Muscle layer of colon (tissue), 2 donors: ENCODE data around the gene FHDC1.

ENCODE experiments used
- H3K27ac ChIP-seq: one replicate; pipeline ENCODE4 v1.7.0; 2013; ENCODE audit warnings: low read depth, mild to moderate bottlenecking, low read length, moderate library complexity
- H3K27me3 ChIP-seq, 2 donors: one replicate each; pipeline ENCODE4 v1.7.0; 2013; ENCODE audit warnings: low read length in 2 of 2, mild to moderate bottlenecking in 2 of 2; ENCODE audit not compliant: insufficient read depth in 2 of 2, control insufficient read depth in 1 of 2
- H3K36me3 ChIP-seq: one replicate; pipeline ENCODE4 v1.7.0; 2013; ENCODE audit warnings: mild to moderate bottlenecking, low read length; ENCODE audit not compliant: insufficient read depth
- H3K4me1 ChIP-seq: one replicate; pipeline ENCODE4 v1.7.0; 2013; ENCODE audit warnings: mild to moderate bottlenecking, low read length; ENCODE audit not compliant: insufficient read depth
- H3K4me3 ChIP-seq, 2 donors: one replicate each; pipeline ENCODE4 v1.7.0; 2013; ENCODE audit warnings: low read length in 2 of 2, low read depth in 1 of 2, mild to moderate bottlenecking in 1 of 2, moderate library complexity in 1 of 2
- H3K9ac ChIP-seq: one replicate; pipeline ENCODE4 v1.7.0; 2013; ENCODE audit warnings: low read length
- H3K9me3 ChIP-seq: one replicate; pipeline ENCODE4 v1.7.0; 2013; ENCODE audit warnings: mild to moderate bottlenecking, low read length
- donor health status: abdominal sarcoma.
- donor health status: Adenocarcinoma of cecum.

FHDC1 gene

DNA sequence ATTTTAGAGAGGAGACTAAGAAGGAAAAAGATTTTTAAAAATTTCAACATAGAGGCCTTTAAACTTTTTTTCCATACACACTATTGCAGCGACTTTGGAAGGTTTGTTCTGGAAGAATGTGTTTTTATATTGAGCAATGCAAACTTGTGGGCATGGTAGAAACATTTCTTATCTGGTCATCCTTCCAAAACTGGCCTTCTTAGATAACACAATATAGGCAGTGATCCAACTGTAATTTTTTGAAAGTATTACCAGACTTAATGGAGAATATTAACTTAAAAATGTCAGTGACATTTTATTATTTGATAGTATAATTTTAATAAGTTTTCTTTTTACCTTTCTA, 25.6 kb downstream of the FHDC1 start:
- H3K36me3 ChIP-seq, result no peaks in the 10 kb centered on the region
- no peaks in the 10 kb centered on the region for H3K27me3 ChIP-seq
- H3K9ac ChIP-seq, result no peak overlapping the region
- H3K9me3 ChIP-seq, result no peaks in the 10 kb centered on the region
- H3K4me1 ChIP-seq, result no peaks in the 10 kb centered on the region
- H3K27ac ChIP-seq, result no peak overlapping the region
- no peak overlapping the region for H3K4me3 ChIP-seq

- no peak overlapping the region for H3K4me3 ChIP-seq
- no peaks in the 10 kb centered on the region for H3K4me1 ChIP-seq
- no peaks in the 10 kb centered on the region for H3K27me3 ChIP-seq
- no peak overlapping the region for H3K9ac ChIP-seq
- H3K9me3 ChIP-seq, result no peaks in the 10 kb centered on the region
- no peaks in the 10 kb centered on the region for H3K36me3 ChIP-seq
- no peak overlapping the region for H3K27ac ChIP-seq
Observed at GRCh38 chr4:152962150-152962549, 26.0 kb downstream of the FHDC1 start.

- Histone ChIP-seq H3K27ac (no peak overlapping the region), H3K4me3 (no peak overlapping the region), H3K36me3 (no peaks in the 10 kb centered on the region), H3K27me3 (no peaks in the 10 kb centered on the region), H3K9ac (no peak overlapping the region), H3K4me1 (no peaks in the 10 kb centered on the region), H3K9me3 (no peaks in the 10 kb centered on the region)
Observed at GRCh38 chr4:152964335-152964734, 28.2 kb downstream of the FHDC1 start.

DNA sequence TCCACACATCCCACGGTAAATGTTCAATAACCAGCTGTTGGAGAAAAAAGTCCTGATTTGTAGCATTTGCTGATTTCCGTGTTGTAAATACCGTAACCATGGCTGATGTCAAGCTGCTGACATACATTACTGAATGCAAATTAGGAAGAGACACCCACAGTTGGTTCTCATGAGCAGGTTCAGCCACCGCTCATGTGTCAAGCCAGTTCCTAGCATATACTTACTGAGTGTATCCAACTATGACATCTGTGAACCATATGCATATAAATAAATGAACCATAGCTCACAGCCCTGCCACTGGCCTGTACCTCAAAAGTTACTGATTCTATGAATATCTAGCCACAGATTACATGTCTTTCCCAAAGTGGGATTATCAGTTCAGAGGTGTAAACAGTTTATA, 29.5 kb downstream of the FHDC1 start:
- Histone ChIP-seq H3K9ac (no peak overlapping the region), H3K4me1 (no peaks in the 10 kb centered on the region), H3K27ac (no peak overlapping the region), H3K27me3 (no peaks in the 10 kb centered on the region), H3K36me3 (no peaks in the 10 kb centered on the region), H3K9me3 (no peaks in the 10 kb centered on the region), H3K4me3 (no peak overlapping the region)

DNA sequence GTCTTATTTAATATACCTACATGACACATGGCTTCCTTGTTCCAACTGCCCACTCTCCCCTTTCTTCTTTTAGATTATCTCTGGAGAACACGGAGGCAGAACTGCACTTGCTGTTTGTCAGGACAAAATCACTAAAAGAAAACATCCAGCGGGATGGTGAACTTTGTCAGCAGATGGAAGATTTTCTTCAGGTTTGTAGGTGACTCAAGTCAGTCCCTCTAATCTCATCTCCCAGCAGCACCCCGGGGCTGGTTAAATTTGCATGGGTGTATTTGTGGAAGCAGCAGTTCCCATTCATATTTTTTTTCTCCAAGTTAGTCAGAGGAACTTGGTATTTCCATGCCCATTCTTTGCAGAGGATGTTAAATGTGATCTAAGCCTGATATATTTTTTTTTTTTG, 31.8 kb downstream of the FHDC1 start:
- H3K27ac ChIP-seq, result no peak overlapping the region
- no peaks in the 10 kb centered on the region for H3K9me3 ChIP-seq
- no peak overlapping the region for H3K4me3 ChIP-seq
- no peaks in the 10 kb centered on the region for H3K36me3 ChIP-seq
- H3K27me3 ChIP-seq, result no peaks in the 10 kb centered on the region
- H3K4me1 ChIP-seq, result no peaks in the 10 kb centered on the region
- no peak overlapping the region for H3K9ac ChIP-seq

DNA sequence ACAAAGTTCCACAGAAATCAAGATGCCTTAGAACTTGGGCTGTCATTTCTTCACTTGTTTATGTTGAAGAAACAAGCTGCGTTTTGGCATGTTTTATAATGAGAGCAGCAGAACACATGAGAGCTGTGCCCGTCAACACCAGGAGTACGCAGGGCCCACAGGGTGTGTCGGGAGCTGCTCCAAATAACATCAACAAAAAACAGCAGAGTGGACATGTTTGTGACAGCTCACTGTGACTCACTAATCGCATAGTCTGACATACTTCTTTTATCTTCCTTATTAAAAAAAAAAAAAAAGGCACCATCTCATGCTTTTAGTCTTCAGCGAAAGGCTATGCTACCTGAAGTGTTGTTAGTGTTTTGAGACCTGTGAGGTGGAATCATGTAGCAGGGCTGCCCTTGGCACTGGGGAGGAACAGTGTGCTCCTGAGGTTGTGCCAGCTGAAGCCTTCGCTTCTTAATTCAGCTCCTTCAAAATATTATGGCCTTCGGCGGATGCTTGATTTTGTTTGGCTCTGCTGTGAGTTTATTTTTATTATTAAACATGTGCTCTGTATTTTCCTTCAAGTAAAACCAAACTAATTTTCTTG, 32.8 kb downstream of the FHDC1 start:
- H3K27ac ChIP-seq, result no peak overlapping the region
- no peaks in the 10 kb centered on the region for H3K4me1 ChIP-seq
- no peaks in the 10 kb centered on the region for H3K36me3 ChIP-seq
- H3K4me3 ChIP-seq, result no peak overlapping the region
- H3K9ac ChIP-seq, result no peak overlapping the region
- H3K9me3 ChIP-seq, result no peaks in the 10 kb centered on the region
- H3K27me3 ChIP-seq, result no peaks in the 10 kb centered on the region

DNA sequence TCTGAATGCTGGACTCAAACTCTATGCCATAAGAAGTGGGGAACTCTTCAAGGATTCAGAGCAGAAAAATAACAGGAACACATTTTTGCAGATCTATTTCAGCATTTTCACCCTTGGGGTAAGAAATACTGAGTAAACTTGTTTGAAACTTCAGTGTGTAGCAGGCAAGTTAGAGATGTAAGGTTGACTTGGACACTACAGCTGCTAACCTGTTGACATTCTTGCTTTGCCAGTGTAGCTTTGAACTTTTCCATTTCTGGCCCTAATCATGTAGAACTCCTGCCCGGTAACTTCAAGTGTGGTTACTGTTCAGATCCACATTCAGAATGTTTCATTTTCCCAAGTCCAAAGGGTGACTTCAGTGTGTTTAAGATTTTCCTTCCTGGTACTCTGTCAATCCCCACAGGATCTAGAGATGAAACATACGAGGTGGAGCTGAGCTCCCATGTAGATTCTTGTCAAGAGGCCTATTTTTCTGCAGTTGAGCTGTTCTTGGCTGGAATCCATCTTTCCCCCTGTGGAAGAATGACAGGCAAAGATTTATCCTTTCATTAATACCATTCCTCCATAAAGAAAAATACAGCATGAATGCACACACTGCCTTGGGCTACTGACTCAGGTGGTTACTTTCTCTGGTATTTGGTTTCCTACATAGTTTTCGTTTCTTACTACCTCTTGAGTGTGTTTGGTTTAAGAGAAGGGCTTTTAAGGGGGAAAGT, 34.1 kb downstream of the FHDC1 start:
- Histone ChIP-seq H3K9ac (no peak overlapping the region), H3K4me3 (no peak overlapping the region), H3K9me3 (no peaks in the 10 kb centered on the region), H3K4me1 (no peaks in the 10 kb centered on the region), H3K36me3 (no peaks in the 10 kb centered on the region), H3K27me3 (no peaks in the 10 kb centered on the region), H3K27ac (no peak overlapping the region)

- Histone ChIP-seq H3K9ac (no peak overlapping the region), H3K4me1 (no peaks in the 10 kb centered on the region), H3K27me3 (no peaks in the 10 kb centered on the region), H3K27ac (no peak overlapping the region), H3K36me3 (no peaks in the 10 kb centered on the region), H3K4me3 (no peak overlapping the region), H3K9me3 (no peaks in the 10 kb centered on the region)
Observed at GRCh38 chr4:152971053-152971452, 34.9 kb downstream of the FHDC1 start.

DNA sequence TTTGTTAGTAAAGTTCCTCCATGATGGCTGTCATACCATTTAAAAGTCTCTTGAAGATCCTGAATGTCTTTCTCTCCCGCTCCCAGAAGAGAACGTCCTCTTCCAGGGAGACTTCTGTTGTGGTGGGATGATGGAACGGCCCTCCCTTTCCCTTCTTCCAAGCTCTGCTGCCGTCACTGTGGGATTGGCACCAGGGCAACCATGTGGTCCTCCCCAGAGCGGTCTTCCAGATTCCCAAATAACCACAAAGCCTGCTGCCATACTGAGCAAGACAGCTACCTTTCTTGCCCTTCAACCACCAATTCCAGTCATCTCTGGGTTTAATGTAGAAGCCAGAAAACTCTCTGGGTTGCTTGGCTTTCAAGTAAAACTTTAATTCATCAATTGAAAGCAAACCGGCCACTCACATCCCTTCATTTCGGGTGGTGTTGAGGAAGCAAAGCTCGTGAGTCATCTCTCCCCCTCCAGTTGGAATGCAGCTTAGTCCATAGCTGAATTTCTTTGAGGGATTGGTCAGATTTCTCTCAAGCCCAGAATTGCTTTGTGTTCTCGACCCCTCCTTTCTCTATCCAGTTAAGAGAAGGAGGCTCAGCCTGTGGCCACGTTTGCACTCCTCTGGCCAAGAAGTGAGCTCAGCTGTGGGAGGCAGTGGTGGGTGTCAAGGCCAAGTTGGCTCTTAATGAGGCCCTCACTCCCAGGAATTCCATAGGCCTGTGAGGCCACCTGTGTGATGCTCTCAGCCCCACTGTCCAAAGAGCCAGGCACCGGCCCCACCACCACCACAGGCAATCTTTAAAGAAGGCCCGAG, 36.9 kb downstream of the FHDC1 start:
- H3K27ac ChIP-seq, result no peak overlapping the region
- no peaks in the 10 kb centered on the region for H3K36me3 ChIP-seq
- H3K9me3 ChIP-seq, result no peaks in the 10 kb centered on the region
- H3K9ac ChIP-seq, result no peak overlapping the region
- H3K27me3 ChIP-seq, result no peaks in the 10 kb centered on the region
- no peaks in the 10 kb centered on the region for H3K4me1 ChIP-seq
- H3K4me3 ChIP-seq, result no peak overlapping the region

DNA sequence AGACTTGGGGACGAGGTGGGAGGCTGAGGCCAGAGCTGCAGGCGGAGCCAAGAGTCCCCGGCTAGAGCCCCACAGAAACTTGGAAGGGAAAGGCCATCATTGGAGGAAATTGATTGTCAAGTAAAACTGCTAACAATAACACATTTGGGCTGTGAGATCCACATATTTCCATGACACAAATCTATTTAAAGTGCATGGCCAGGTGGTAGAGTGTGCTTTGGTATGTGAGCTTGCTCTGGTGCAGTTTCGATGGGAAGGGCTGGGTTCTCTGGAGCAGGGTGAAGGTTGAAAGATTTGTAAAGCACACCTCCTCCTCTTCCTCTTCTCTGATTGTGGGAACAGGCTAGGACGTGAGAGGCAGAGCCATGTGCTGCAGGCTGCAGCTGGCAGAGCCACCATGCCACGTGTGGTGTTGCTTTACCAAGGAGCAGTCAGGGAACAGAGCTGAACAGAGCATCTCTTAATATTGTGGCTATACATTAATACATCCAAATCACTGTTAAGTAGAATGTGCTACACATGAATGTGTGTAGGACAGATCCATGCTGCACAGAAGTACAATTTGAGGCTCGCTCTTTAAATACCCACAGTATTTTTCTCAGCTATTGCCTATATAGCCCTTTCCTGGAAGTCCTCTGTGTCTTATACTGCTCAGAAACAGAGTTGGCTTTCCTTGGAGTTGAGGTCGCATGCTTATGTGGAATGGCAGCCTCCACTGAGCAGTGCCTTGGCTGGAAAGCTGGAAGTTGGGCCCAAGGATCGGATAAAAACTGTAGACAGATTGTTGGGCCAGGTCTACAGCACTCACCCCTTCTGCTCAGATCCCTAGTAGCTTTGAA, 37.7 kb downstream of the FHDC1 start:
- Histone ChIP-seq H3K9ac (no peak overlapping the region), H3K9me3 (no peaks in the 10 kb centered on the region), H3K4me3 (no peak overlapping the region), H3K36me3 (no peaks in the 10 kb centered on the region), H3K27me3 (no peaks in the 10 kb centered on the region), H3K27ac (no peak overlapping the region), H3K4me1 (no peaks in the 10 kb centered on the region)
